Activated T-cell treated with anti-CD3 and anti-CD28 coated beads, Interleukin-2, amount 50 U/mL, for 72 hours (primary cell): ENCODE results near the gene EGFL7. TPM values are rescaled to one million over a fixed set of nuclear protein-coding genes. Genes with fewer than 3 reads are reported as not detected.

Experiments used
- ATAC-seq, 2 donors: fragments of 150-1000 bp; cut with Tn5 transposase; replicated peaks in 1 of 2; 2 replicates each; pipeline ENCODE4 v1.10.0; 2021; ENCODE audit warnings: moderate library complexity in 2 of 2, mild to moderate bottlenecking in 1 of 2
- DNase-seq, 2 donors: peaks; one replicate each; pipeline ENCODE4 v3.0.0; 2021 to 2022; ENCODE audit warnings: mixed read lengths in 1 of 2
- H3K27ac Mint-ChIP-seq: one replicate; pipeline ENCODE4 v1.8.0; 2022; ENCODE audit warnings: mild to moderate bottlenecking, moderate library complexity, mixed read lengths
- H3K27me3 Mint-ChIP-seq: one replicate; pipeline ENCODE4 v1.8.0; 2022; ENCODE audit warnings: low read depth, mixed read lengths
- H3K36me3 Mint-ChIP-seq, 2 donors: one replicate each; pipeline ENCODE4 v1.8.0; 2022; ENCODE audit warnings: mixed read lengths in 2 of 2, mild to moderate bottlenecking in 1 of 2; ENCODE audit not compliant: insufficient read depth in 2 of 2
- H3K4me1 Mint-ChIP-seq: one replicate; pipeline ENCODE4 v1.8.0; 2022; ENCODE audit warnings: low read depth, mixed read lengths
- H3K4me3 Mint-ChIP-seq, 2 donors: one replicate each; pipeline ENCODE4 v1.8.0; 2022; ENCODE audit warnings: mild to moderate bottlenecking in 2 of 2, mixed read lengths in 2 of 2, moderate library complexity in 2 of 2
- H3K9me3 Mint-ChIP-seq, 2 donors: one replicate each; pipeline ENCODE4 v1.8.0; 2022; ENCODE audit warnings: mixed read lengths in 2 of 2
- total RNA-seq, 2 donors: library from RNA; stranded (reverse); gene quantifications; one replicate each; pipeline ENCODE4 v1.2.3, GENCODE V29; 2022

EGFL7 gene
- total RNA-seq, 2 donors from 2014 or later: 0.93 to 1.1 TPM

DNA sequence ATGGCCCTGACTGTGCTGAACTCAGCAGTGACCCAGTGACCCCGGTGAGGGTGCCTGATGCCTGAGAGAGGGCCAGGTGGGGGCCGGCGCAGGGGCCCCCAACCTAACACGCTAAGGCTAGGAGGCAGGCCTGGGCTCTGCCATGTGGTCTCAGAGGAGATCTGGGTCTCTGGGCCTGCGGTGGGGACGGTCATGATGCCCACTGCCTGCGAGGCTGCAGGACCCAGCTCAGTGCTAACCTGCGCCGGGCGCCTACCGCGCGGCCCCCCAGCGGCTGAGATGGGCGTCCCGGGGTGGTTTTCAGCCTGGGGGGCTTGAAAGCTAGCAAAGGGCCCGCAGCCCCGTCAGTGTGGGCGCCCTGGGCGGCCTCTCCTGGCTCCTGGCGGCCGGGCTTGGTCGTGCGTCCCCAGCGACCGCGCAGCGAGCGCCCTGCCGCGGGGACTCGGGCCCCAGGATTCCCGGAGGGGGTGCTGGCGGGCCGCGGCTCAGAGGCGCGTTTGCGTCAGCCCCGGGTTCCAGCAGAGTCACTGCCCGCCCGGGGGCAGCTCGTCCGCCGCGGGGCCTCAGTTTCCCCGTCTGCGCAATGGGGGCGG, 2.5 kb downstream of the EGFL7 start:
- Mint-ChIP-seq H3K36me3 (no peaks in the 10 kb centered on the region), H3K9me3 (no peaks in the 10 kb centered on the region), H3K4me1 (peaks cover 4% of the 10 kb centered on the region), H3K27me3 (peaks cover 7% of the 10 kb centered on the region), H3K4me3 (peak overlapping the region; percentile 78 to 84), H3K27ac (no peak overlapping the region)
- DNase-seq: peak; percentile 42 to 43
- ATAC-seq: peak; percentile 49 to 55

DNA sequence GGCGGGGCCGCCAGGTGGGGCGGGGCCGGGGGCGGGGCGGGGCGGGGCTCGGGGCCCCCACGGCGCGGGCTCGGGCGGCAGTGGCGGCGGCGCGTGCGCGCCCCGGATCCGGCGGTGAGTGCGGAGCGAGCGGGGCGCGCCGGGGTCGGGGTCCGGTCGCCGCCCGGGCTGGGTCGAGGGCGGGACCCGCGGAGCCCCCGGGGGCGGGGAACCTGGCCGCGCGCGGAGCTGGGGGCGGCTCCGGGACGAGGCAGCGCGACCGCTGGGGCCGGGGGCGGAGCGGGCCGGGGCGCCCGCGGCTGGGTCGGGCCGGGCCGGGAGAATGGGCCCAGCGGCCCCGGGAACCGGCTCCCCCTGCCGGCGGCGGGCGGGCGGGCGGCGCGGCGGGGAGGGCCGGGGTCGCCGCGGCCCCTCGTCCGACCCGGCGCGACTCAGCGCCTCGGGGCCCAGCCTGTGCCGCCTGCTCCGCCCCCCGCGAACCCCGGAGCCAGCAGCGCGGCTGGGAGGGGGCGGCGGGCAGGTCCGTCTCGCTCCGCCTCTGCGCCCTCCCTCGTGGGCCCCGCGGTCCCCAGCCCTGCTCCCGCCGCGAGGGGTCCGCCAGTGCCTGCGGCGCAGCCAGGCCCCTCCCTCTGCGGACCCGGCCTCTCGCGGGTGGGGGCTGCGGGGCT, 3.1 kb downstream of the EGFL7 start:
- H3K4me3 Mint-ChIP-seq: no peak overlapping the region
- peak; percentile 29 to 34 for DNase-seq
- no peak overlapping the region for H3K27ac Mint-ChIP-seq
- H3K27me3 Mint-ChIP-seq: peaks cover 7% of the 10 kb centered on the region
- H3K4me1 Mint-ChIP-seq: peaks cover 4% of the 10 kb centered on the region
- no peaks in the 10 kb centered on the region for H3K9me3 Mint-ChIP-seq
- peak; percentile 54 to 60 for ATAC-seq
- no peaks in the 10 kb centered on the region for H3K36me3 Mint-ChIP-seq

DNA sequence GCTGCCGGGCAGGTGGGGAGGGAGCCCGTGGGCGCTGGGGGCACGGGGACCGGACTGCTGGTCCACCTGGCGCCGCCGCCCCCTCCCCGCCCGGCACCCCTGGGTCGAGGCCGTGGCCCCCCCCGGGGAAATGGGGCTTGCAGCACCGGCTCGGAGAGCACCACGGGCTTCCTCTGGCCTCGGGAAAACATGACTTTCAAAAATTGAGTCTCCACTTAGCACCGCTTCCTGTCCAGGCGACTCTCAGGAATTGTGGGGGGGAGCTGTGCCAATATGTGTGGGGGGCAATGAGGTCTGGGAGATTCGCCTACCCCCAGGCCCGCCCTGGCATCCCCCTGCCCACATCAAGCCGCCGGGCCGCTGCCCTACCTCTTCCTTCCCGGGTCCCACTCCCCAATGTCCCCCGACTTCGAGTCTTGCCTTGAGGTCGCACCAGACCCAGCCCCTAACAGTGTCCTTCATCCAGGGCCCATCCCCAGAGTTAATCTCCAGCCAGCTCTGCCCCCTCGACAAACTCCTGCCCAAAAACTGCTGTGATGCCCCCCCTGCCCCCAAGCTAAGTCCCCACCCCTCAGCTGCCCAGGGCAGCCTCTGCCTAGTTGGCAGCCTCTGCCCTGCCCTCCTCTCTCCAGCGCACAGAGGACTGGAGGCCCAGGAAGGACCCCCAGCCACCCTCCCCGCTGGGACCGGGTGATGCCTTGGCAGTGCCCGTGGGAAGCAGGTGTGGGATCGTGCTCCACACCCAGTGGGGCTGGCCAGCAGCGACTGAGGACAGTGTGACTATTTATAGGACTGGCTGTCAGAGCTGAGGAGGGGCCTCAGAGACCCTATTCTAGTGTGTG, 3.9 kb downstream of the EGFL7 start:
- peaks cover 7% of the 10 kb centered on the region for H3K27me3 Mint-ChIP-seq
- no peak for DNase-seq
- no peak for ATAC-seq
- H3K4me1 Mint-ChIP-seq: peaks cover 4% of the 10 kb centered on the region
- no peaks in the 10 kb centered on the region for H3K36me3 Mint-ChIP-seq
- H3K9me3 Mint-ChIP-seq: no peaks in the 10 kb centered on the region
- H3K4me3 Mint-ChIP-seq: peak overlapping the region; percentile 50 to 69
- H3K27ac Mint-ChIP-seq: no peak overlapping the region

DNA sequence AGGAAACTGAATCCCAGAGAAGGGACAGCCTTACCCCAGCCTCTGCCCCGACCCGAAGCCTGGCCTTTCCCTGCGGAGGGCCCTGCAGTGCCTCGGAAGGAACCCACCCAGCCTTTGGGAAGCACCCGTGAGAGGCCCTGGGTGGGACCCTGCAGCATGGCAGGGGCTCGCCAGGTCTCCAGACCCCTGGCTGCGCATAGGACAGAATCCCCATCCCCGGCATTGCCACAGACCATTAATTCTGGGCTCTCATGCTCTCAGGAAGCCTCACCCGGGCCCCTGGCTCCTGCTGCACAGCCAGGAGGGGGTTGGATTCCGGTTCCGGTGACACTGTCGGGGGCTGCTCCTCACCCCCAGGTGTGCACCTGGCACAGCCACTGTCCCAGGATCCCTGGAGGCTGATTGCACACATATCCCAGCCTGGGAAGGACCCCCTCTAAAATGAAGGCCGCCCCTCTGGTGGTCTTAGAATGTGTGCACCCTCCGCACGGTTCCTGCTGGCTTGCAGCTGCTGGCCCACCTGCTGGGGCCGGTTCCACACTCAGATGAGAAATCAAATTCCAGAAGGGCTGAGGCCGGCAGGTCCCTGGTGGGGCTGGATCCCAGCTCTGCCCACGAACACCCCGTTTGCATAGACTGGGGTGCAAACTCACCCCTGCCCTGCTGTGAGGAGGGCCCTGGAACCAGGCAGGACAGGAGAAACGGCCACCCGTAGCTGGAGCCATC, 4.7 kb downstream of the EGFL7 start:
- Mint-ChIP-seq H3K4me1 (peaks cover 4% of the 10 kb centered on the region), H3K9me3 (no peaks in the 10 kb centered on the region), H3K27ac (no peak overlapping the region), H3K4me3 (no peak overlapping the region), H3K36me3 (no peaks in the 10 kb centered on the region), H3K27me3 (peaks cover 7% of the 10 kb centered on the region)
- DNase-seq (no peak), ATAC-seq (no peak)

DNA sequence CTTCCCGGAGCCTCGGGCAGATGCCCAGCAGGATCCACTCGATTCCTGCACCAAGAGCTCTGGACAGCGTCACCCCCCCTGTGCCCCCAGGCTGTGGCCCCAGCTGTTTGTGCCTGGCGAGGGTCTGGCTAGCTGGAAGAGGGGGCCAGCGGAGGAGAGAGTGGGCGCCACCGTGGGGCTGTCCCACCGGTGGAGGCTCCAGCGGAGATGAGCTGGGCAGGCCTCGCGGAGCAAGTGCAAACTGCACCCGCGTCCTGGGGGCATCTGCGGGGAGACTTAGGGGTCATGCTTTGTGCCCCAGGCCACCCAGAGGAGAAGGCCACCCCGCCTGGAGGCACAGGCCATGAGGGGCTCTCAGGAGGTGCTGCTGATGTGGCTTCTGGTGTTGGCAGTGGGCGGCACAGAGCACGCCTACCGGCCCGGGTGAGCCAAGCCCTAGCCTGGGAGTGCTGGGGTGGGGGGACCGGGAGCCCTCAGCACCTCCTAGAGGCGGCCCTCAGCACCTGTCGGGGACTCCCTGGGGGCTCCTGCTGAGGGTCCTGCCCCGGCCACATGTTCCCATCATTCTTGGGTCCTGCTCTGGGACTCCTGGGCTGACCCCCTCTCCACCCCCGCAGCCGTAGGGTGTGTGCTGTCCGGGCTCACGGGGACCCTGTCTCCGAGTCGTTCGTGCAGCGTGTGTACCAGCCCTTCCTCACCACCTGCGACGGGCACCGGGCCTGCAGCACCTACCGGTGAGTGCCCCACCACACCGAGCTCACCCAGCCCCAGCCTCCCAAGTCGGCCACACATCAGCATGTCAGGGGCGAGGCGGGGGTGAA, 5.4 kb downstream of the EGFL7 start:
- Mint-ChIP-seq H3K4me3 (no peak overlapping the region), H3K27ac (no peak overlapping the region), H3K27me3 (peaks cover 7% of the 10 kb centered on the region), H3K4me1 (peaks cover 4% of the 10 kb centered on the region), H3K36me3 (no peaks in the 10 kb centered on the region), H3K9me3 (no peaks in the 10 kb centered on the region)
- no peak for DNase-seq
- ATAC-seq: no peak

DNA sequence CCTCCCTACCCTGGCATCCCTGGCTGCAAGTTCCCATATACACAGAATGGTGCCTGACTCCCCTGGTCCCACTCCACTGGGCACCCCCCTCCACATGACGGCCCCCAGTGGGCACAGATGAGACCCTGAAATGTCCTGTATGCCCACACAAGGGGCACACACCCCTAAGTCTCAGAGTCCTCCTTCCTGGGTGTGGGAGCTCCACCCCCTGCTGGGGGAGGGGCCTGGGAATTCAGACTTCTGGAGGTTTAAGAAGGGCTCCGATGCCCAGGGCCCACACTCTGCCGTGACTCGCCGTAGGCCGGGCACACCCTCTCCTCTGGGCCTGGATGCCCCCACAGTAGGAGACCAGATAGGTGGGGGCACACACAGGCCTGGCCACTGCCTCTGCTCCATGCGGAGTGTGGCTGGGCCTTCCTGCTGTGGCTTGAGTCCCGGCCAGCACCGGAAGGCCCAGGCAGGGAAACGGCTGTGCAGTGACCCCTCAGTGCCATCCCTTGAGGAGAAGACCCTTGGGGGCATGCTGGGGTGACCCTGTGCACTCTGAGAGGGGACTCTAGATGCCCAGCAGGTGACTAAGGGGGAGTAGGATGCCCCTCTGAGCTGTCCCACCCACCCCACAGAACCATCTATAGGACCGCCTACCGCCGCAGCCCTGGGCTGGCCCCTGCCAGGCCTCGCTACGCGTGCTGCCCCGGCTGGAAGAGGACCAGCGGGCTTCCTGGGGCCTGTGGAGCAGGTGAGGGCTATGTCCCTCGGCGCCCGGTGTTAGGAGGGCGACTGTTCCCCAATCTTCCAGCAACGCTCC, 6.5 kb downstream of the EGFL7 start:
- no peaks in the 10 kb centered on the region for H3K9me3 Mint-ChIP-seq
- peaks cover 7% of the 10 kb centered on the region for H3K27me3 Mint-ChIP-seq
- no peak overlapping the region for H3K27ac Mint-ChIP-seq
- DNase-seq: no peak
- no peak for ATAC-seq
- no peaks in the 10 kb centered on the region for H3K36me3 Mint-ChIP-seq
- no peak overlapping the region for H3K4me3 Mint-ChIP-seq
- peaks cover 4% of the 10 kb centered on the region for H3K4me1 Mint-ChIP-seq

DNA sequence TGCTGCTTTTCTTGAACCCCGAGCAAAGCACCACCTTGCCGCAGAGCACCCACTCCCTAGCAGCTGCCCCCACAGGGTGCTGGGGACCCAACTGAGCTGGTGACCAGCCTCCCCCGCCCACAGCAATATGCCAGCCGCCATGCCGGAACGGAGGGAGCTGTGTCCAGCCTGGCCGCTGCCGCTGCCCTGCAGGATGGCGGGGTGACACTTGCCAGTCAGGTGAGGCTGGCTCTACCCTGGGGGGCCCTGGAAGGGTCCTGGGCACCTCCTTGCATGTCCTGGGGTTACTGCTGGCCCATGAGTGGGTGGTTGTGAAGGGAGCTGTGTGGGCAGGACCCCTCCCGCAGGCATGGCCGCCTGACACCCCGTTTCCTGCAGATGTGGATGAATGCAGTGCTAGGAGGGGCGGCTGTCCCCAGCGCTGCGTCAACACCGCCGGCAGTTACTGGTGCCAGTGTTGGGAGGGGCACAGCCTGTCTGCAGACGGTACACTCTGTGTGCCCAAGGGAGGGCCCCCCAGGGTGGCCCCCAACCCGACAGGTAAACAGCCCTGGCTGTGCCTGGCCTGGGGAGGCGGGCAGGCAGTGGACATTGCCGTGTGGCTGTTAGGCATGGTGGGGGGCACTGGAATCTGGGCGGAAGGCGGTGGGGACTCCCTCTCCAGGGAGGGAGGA, 7.2 kb downstream of the EGFL7 start:
- Mint-ChIP-seq H3K27ac (no peak overlapping the region), H3K27me3 (peaks cover 2% of the 10 kb centered on the region), H3K36me3 (no peaks in the 10 kb centered on the region), H3K9me3 (no peaks in the 10 kb centered on the region), H3K4me1 (peaks cover 3% of the 10 kb centered on the region), H3K4me3 (no peak overlapping the region)
- no peak for DNase-seq
- no peak for ATAC-seq

DNA sequence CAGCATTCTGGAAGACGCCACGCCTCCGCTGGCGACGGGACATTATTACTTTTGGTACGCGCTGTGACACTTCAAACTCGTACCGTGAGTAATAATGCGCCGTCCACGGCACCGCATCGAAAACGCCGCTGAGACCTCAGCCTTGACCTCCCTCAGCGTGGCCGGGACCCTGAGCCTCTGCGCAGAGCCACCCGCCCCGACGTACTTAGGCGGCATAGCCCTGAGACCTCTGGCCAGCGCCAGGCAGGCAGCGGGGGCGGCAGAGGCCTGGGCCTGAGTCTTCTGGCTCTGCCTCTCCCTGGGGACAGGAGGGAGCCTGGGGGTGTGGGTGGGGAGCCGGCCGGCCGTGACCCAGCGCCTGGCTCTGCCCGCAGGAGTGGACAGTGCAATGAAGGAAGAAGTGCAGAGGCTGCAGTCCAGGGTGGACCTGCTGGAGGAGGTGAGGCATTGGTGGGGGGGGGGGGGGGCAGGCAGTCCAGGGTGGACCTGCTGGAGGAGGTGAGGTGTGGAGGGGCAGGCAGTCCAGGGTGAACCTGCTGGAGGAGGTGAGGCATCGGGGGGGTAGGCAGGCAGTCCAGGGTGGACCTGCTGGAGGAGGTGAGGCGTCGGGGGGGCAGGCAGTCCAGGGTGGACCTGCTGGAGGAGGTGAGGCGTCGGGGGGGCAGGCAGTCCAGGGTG, 8.0 kb downstream of the EGFL7 start:
- DNase-seq (no peak), ATAC-seq (no peak)
- Mint-ChIP-seq H3K27ac (no peak overlapping the region), H3K27me3 (no peaks in the 10 kb centered on the region), H3K9me3 (no peaks in the 10 kb centered on the region), H3K36me3 (no peaks in the 10 kb centered on the region), H3K4me3 (no peak overlapping the region), H3K4me1 (no peaks in the 10 kb centered on the region)

DNA sequence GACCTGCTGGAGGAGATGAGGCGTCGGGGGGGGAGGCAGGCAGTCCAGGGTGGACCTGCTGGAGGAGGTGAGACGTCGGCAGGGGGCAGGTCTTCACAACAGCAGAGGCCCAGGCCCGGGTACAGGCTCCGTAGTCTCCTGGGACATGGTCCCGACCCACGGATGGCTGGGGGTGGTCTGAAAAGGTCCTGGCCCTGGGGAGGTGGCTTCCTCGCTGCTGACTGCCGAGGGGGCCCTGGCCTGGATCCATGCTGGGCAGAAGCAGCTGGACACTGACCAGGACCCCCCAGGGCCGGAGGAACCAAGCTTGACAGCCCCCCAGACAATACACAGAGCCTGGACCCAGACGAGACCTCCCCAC, 8.5 kb downstream of the EGFL7 start:
- Mint-ChIP-seq H3K27ac (no peak overlapping the region), H3K9me3 (no peaks in the 10 kb centered on the region), H3K4me1 (no peaks in the 10 kb centered on the region), H3K36me3 (no peaks in the 10 kb centered on the region), H3K4me3 (no peak overlapping the region), H3K27me3 (no peaks in the 10 kb centered on the region)
- no peak for DNase-seq
- no peak for ATAC-seq

DNA sequence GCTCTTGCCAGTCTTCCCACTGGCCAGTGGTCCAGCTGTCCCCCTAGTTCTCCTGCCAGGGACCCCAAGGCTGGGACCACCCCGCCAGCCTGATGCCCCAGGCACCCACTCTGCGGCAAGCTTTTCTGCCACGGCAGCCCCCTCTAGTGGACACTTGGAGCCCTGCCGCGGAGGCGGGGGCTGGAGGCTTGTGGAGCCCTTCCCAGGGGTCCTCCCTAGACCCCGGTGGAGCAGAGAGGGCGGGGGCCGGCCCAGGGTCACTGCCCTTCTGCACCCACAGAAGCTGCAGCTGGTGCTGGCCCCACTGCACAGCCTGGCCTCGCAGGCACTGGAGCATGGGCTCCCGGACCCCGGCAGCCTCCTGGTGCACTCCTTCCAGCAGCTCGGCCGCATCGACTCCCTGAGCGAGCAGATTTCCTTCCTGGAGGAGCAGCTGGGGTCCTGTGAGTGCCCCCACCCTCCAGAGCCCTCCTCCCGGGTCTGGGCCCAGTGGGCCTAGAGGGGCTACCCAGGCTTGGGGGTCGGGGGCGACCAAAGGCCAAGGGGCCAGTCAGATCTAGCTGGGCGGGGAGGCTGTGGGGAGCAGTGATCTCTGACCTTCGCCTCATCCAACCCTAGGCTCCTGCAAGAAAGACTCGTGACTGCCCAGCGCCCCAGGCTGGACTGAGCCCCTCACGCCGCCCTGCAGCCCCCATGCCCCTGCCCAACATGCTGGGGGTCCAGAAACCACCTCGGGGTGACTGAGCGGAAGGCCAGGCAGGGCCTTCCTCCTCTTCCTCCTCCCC, 9.1 kb downstream of the EGFL7 start:
- no peak overlapping the region for H3K4me3 Mint-ChIP-seq
- DNase-seq (peak; percentile 53 to 54), ATAC-seq (peak in 1 of 2 donors; percentile 43)
- no peaks in the 10 kb centered on the region for H3K36me3 Mint-ChIP-seq
- H3K27ac Mint-ChIP-seq: no peak overlapping the region
- no peaks in the 10 kb centered on the region for H3K9me3 Mint-ChIP-seq
- no peaks in the 10 kb centered on the region for H3K4me1 Mint-ChIP-seq
- H3K27me3 Mint-ChIP-seq: no peaks in the 10 kb centered on the region
